DOHH2 (cell line): ENCODE data around the gene SCLY.

Source experiments
- H3F3A ChIP-seq: fragments of 200-600 bp; sonication (generic), shearing (Covaris generic); 2 replicates; pipeline ENCODE4 v1.6.0; 2016; ENCODE audit warnings: antibody characterized with exemption, mild to moderate bottlenecking; ENCODE audit not compliant: control insufficient read depth, insufficient read depth
- H3K27ac ChIP-seq: fragments of 200-600 bp; sonication (generic); 2 replicates; pipeline ENCODE4 v1.5.1; 2014; ENCODE audit warnings: low read depth, mild to moderate bottlenecking, low read length, moderate library complexity
- H3K27me3 ChIP-seq: fragments of 200-600 bp; sonication (generic); 2 replicates; pipeline ENCODE4 v1.6.1; 2014; ENCODE audit warnings: mild to moderate bottlenecking, low read length, mixed read lengths; ENCODE audit not compliant: control insufficient read depth
- H3K36me3 ChIP-seq: fragments of 200-600 bp; sonication (generic); 2 replicates; pipeline ENCODE4 v1.6.1; 2014; ENCODE audit warnings: mild to moderate bottlenecking, low read length, moderate library complexity, mixed read lengths; ENCODE audit not compliant: control insufficient read depth
- H3K4me1 ChIP-seq: fragments of 200-600 bp; sonication (generic); 2 replicates; pipeline ENCODE4 v1.6.1; 2014; ENCODE audit warnings: mild to moderate bottlenecking, low read length, mixed read lengths; ENCODE audit not compliant: control insufficient read depth
- H3K4me2 ChIP-seq: fragments of 200-600 bp; sonication (generic); 2 replicates; pipeline ENCODE4 v1.6.0; 2014; ENCODE audit warnings: mild to moderate bottlenecking, low read length, moderate library complexity
- H3K4me3 ChIP-seq: fragments of 200-600 bp; sonication (generic); 2 replicates; pipeline ENCODE4 v1.5.1; 2014; ENCODE audit warnings: mild to moderate bottlenecking, low read length, mixed read lengths
- H3K79me2 ChIP-seq: fragments of 200-600 bp; sonication (generic); 2 replicates; pipeline ENCODE4 v1.6.1; 2014; ENCODE audit warnings: mild to moderate bottlenecking, low read length, mixed read lengths; ENCODE audit not compliant: control insufficient read depth
- H3K9me2 ChIP-seq: fragments of 200-600 bp; sonication (generic); replicated peaks from 2 replicates; pipeline ENCODE4 v1.6.1; 2014; ENCODE audit warnings: mild to moderate bottlenecking, low read length, mixed read lengths; ENCODE audit not compliant: control insufficient read depth
- H3K9me3 ChIP-seq: fragments of 200-600 bp; sonication (generic); 2 replicates; pipeline ENCODE4 v1.6.1; 2014; ENCODE audit warnings: antibody characterized with exemption, low read length, mixed read lengths; ENCODE audit not compliant: control insufficient read depth, insufficient read depth
- H4K20me1 ChIP-seq: fragments of 200-600 bp; sonication (generic); 2 replicates; pipeline ENCODE4 v1.6.0; 2014; ENCODE audit warnings: low read depth, mild to moderate bottlenecking, antibody characterized with exemption, low read length, moderate library complexity; ENCODE audit not compliant: control insufficient read depth, insufficient read depth
- CTCF ChIP-seq: fragments of 200-600 bp; sonication (generic); IDR thresholded peaks from one replicate; pipeline ENCODE4 v1.5.1; 2014; ENCODE audit warnings: antibody characterized with exemption, mild to moderate bottlenecking, low read depth, low read length; ENCODE audit not compliant: poor library complexity, severe bottlenecking
- EZH2phosphoT487 ChIP-seq: fragments of 200-600 bp; sonication (generic); IDR thresholded peaks from 2 replicates; pipeline ENCODE4 v1.6.1; 2017; ENCODE audit warnings: borderline replicate concordance, mild to moderate bottlenecking, antibody characterized with exemption, low read length, moderate library complexity, mixed read lengths

The SCLY gene

GRCh38 chr2:238138331-238139195 lies 77.8 kb downstream of the SCLY start, which contains the start of gene KLHL30:
Gene KLHL30, plus strand, starts transcription at chr2:238138668. Its CDS starts 2,087 bp downstream, at chr2:238140755.
- TF ChIP-seq EZH2phosphoT487 (no peak), CTCF (no peak)

GRCh38 chr2:238139196-238140039 lies 78.6 kb downstream of the SCLY start:
- peaks cover 19% of the 10 kb centered on the region for H3K4me1 ChIP-seq

More at GRCh38 chr2:238138331-238139195, 77.8 kb downstream of the SCLY start, which contains the start of gene KLHL30:
- Histone ChIP-seq H3K4me2 (peak within 1 kb of the TSS; percentile 43), H3K4me3 (peak within 1 kb of the TSS; percentile 1), H3K4me1 (peaks cover 19% of the 10 kb centered on the region), H3K79me2 (no peaks in the 10 kb centered on the region), H4K20me1 (no peaks in the 10 kb centered on the region), H3K36me3 (no peaks in the 10 kb centered on the region), H3K27ac (no peak within 1 kb of the TSS), H3K27me3 (no peaks in the 10 kb centered on the region), H3K9me3 (no peaks in the 10 kb centered on the region), H3K9me2 (no peaks in the 10 kb centered on the region), H3F3A (no peaks in the 10 kb centered on the region)

GRCh38 chr2:238140040-238140439 lies 79.2 kb downstream of the SCLY start:
- H3K9me3 ChIP-seq: no peaks in the 10 kb centered on the region
- peaks cover 19% of the 10 kb centered on the region for H3K4me1 ChIP-seq
- H3K4me2 ChIP-seq: no peak overlapping the region
- no peak overlapping the region for H3K27ac ChIP-seq
- no peaks in the 10 kb centered on the region for H3K27me3 ChIP-seq
- H4K20me1 ChIP-seq: no peaks in the 10 kb centered on the region
- H3F3A ChIP-seq: no peaks in the 10 kb centered on the region
- no peaks in the 10 kb centered on the region for H3K9me2 ChIP-seq
- no peak for TF ChIP-seq CTCF
- TF ChIP-seq EZH2phosphoT487: no peak
- H3K4me3 ChIP-seq: no peak overlapping the region
- no peaks in the 10 kb centered on the region for H3K79me2 ChIP-seq
- H3K36me3 ChIP-seq: no peaks in the 10 kb centered on the region

More at GRCh38 chr2:238139196-238140039, 78.6 kb downstream of the SCLY start:
- Histone ChIP-seq H3K9me2 (no peaks in the 10 kb centered on the region), H3K9me3 (no peaks in the 10 kb centered on the region), H3K4me3 (peak overlapping the region; percentile 1), H3F3A (no peaks in the 10 kb centered on the region), H3K4me2 (peak overlapping the region; percentile 43), H3K79me2 (no peaks in the 10 kb centered on the region), H3K27ac (no peak overlapping the region), H3K36me3 (no peaks in the 10 kb centered on the region), H3K27me3 (no peaks in the 10 kb centered on the region), H4K20me1 (no peaks in the 10 kb centered on the region)
- TF ChIP-seq EZH2phosphoT487 (no peak), CTCF (peak; percentile 88)
